HEK293 (cell line): ENCODE measurements around the gene GNPTAB.

Experiments used
- YY2 ChIP-seq: fragments of 450-650 bp; formaldehyde crosslinking; IDR thresholded peaks from 2 replicates; pipeline ENCODE4 v1.5.1; 2016; ENCODE audit warnings: missing biosample characterization, missing genetic modification characterization
- ZFP41 ChIP-seq: fragments of 450-650 bp; formaldehyde crosslinking; IDR thresholded peaks from 2 replicates; pipeline ENCODE4 v1.5.1; 2016; ENCODE audit warnings: missing biosample characterization, missing genetic modification characterization, borderline replicate concordance
- ZNF175 ChIP-seq: fragments of 450-650 bp; formaldehyde crosslinking; IDR thresholded peaks from 2 replicates; pipeline ENCODE4 v1.5.1; 2016; ENCODE audit warnings: missing biosample characterization, missing genetic modification characterization
- ZNF555 ChIP-seq: fragments of 450-650 bp; formaldehyde crosslinking; conservative IDR thresholded peaks from 2 replicates; pipeline ENCODE4 v1.5.1; 2017; ENCODE audit warnings: missing biosample characterization, mild to moderate bottlenecking, missing genetic modification characterization, inconsistent platforms
- TF ChIP-seq, protein P1 (sequence below): fragments of 450-650 bp; formaldehyde crosslinking; IDR thresholded peaks from 2 replicates; pipeline ENCODE4 v1.5.1; 2016; ENCODE audit warnings: missing biosample characterization, missing genetic modification characterization
- TF ChIP-seq, protein P2 (sequence below): fragments of 450-650 bp; formaldehyde crosslinking; IDR thresholded peaks from 2 replicates; pipeline ENCODE4 v1.5.1; 2017; ENCODE audit warnings: missing biosample characterization, mild to moderate bottlenecking, missing genetic modification characterization, moderate library complexity
- TF ChIP-seq, protein P3 (sequence below): fragments of 450-650 bp; formaldehyde crosslinking; IDR thresholded peaks from 2 replicates; pipeline ENCODE4 v1.5.1; 2016; ENCODE audit warnings: missing biosample characterization, missing genetic modification characterization

DNA sequence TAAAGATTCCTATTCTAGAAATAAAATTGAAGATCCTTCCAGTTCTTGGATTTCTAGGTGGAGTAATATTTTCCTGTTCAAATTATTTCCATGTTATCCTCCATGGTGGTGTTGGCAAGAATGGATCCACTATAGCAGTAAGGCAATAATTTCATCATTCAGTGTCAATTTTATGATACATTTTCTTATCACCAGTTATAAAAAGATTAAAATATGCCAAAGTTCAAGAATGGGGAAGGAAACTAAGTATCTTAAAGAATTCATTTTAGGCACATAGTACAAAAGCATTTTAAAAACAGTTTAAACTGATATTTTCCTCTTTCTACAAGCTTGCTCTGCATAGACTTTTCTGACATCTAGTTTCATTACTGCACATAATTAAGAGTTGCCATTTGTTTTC, 110.6 kb downstream of the GNPTAB start:
- no peak for TF ChIP-seq YY2
- TF ChIP-seq, protein P1, sequence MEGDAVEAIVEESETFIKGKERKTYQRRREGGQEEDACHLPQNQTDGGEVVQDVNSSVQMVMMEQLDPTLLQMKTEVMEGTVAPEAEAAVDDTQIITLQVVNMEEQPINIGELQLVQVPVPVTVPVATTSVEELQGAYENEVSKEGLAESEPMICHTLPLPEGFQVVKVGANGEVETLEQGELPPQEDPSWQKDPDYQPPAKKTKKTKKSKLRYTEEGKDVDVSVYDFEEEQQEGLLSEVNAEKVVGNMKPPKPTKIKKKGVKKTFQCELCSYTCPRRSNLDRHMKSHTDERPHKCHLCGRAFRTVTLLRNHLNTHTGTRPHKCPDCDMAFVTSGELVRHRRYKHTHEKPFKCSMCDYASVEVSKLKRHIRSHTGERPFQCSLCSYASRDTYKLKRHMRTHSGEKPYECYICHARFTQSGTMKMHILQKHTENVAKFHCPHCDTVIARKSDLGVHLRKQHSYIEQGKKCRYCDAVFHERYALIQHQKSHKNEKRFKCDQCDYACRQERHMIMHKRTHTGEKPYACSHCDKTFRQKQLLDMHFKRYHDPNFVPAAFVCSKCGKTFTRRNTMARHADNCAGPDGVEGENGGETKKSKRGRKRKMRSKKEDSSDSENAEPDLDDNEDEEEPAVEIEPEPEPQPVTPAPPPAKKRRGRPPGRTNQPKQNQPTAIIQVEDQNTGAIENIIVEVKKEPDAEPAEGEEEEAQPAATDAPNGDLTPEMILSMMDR = no peak
- TF ChIP-seq, protein P2, sequence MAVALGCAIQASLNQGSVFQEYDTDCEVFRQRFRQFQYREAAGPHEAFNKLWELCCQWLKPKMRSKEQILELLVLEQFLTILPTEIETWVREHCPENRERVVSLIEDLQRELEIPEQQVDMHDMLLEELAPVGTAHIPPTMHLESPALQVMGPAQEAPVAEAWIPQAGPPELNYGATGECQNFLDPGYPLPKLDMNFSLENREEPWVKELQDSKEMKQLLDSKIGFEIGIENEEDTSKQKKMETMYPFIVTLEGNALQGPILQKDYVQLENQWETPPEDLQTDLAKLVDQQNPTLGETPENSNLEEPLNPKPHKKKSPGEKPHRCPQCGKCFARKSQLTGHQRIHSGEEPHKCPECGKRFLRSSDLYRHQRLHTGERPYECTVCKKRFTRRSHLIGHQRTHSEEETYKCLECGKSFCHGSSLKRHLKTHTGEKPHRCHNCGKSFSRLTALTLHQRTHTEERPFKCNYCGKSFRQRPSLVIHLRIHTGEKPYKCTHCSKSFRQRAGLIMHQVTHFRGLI (tag by site-specific recombination) = no peak
- TF ChIP-seq ZNF175 = no peak
- TF ChIP-seq, protein P3, sequence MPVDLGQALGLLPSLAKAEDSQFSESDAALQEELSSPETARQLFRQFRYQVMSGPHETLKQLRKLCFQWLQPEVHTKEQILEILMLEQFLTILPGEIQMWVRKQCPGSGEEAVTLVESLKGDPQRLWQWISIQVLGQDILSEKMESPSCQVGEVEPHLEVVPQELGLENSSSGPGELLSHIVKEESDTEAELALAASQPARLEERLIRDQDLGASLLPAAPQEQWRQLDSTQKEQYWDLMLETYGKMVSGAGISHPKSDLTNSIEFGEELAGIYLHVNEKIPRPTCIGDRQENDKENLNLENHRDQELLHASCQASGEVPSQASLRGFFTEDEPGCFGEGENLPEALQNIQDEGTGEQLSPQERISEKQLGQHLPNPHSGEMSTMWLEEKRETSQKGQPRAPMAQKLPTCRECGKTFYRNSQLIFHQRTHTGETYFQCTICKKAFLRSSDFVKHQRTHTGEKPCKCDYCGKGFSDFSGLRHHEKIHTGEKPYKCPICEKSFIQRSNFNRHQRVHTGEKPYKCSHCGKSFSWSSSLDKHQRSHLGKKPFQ (tag by site-specific recombination) = no peak
- TF ChIP-seq ZNF555 = no peak
- no peak for TF ChIP-seq ZFP41 (tag by site-specific recombination)
